Stimulated activated CD4-positive, alpha-beta T cell treated with anti-CD3 and anti-CD28 coated beads, Interleukin-15, amount 100 ng/mL, for 1 hour (primary cell): ENCODE measurements around the gene FAM234B.

Experiments used
- DNase-seq, 2 donors: peaks; one replicate each; pipeline ENCODE4 v3.0.0-alpha.2; 2020; ENCODE audit warnings: low read depth in 1 of 2, low spot score in 1 of 2

Gene FAM234B, protein sequence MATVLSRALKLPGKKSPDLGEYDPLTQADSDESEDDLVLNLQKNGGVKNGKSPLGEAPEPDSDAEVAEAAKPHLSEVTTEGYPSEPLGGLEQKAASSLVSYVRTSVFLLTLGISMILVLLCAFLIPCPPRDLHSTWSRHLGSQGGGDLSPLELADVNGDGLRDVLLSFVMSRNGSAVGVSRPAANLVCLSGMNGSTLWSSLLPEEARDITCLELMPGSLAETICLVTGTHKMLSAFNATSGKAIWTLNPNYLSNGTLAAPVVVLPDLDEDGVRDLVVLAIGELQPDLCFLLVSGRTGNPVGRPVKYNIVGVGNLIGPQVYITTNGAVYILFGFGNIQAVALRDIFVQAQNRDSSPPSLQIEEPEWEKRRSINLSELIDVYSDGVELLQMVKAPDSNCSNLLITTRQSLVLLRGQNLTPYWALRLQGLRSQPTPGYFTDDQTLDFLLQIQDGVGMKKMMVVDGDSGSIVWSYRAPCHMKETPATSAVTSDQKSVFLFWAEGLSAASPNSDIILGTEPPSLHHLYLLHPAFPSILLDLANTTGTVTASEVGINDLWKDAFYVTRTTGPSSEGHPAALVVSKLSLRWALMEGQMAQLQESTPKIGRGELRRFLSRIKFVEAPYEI

DNA sequence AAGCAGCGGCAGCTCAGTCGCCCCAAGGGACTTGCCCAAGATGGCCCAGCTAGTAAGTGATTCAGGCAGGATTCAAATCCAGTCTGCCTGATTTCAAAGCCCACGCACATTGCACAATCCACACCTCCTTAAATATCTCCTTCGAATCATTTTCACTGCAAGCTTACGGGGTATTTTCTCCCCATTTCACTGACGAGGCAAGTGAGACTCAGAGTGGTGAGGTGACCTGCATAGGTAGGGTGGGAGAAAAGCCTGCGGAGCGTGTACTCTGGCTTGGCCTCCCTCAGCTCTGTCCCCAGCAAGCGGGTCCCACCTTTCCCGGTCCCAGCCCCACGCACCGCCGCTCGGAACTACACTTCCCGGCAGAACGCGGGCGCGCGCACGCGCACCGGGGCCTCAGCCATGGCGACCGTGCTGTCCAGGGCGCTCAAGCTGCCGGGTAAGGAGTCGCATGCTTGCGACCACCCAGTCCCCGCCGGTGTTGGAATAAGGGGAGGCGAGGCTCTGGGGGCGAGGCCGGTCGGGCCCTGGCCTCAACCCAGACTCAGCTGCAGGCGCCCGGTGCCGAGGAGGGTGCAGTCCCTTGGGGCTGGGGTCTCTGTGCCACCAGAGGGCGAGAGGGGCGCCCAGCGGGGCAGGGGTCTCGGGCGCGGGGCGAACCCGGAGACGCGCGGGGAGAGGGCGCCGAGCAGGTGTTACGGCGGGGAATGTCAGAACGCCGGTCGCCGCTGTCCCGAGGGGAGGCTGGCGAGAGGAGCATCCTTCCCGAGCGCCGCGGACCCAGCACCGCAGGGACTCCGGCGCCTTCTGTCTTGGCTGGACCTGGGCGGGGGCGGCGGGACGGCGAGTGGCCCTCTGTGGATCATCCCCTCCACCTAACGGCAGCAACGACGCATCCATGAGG is at the start of gene FAM234B:
Gene FAM234B (plus strand): TSS at position 380 of the 904 bp plus-strand sequence. CDS start 23 bp downstream, at position 403.
- DNase-seq: peak; percentile 39 to 65

DNA sequence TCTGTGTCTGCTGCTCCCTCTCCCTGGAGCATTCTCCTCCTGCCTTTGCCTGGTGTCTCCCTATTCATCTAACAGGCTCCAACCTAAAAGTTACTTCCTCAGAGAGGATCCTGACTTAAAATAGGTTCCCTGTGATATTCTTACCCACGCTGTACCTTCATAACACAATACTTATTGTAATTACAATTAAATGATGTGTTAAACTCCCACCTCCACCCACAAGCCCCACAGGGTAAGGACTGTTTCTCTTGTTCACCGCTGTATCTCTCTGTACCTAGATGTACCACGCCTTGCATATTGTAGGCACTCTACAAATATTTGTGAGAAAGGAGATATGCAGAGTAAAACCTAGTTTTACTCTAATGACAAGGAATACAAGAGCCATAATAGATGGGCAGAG is 49.1 kb upstream of the FAM234B start:
- DNase-seq: no peak

DNA sequence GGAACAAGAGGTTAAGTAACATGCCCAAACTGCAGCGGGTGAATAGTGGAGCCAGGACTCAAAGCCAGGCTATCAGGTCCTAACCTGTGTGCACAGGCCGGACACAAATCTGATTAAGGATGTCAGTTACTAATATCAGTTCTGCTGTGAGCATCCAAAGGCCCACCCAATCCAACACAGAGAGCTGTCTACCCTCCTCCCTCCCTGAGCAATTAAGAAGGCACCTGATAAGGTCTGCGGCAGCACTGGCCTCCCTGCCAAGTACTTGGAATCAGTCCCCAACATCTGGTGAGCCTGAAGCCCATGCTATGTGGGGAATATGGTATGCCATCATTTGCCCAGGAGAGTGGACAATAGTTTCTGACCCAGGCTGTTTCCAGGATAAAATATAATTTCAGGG is 48.0 kb upstream of the FAM234B start:
- DNase-seq: no peak

DNA sequence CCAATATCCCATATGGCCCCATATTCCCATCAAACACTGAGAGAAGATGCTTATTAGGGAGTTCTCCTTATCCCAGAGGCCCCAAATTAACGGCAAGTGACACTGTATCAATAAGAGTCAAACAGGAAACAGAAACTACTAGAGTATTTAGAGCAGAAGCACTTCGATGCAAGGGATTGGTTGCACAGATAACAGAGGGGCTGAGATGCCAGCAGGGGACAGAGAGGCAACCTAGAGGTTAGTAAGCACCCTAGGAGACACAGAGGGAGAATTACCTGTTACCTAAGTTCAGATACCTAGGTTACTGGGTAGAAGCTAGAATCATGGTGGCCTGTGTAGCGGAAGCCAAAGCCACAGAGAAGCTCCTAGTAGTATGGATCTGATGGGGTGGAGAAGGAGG is 47.0 kb upstream of the FAM234B start:
- no peak for DNase-seq

DNA sequence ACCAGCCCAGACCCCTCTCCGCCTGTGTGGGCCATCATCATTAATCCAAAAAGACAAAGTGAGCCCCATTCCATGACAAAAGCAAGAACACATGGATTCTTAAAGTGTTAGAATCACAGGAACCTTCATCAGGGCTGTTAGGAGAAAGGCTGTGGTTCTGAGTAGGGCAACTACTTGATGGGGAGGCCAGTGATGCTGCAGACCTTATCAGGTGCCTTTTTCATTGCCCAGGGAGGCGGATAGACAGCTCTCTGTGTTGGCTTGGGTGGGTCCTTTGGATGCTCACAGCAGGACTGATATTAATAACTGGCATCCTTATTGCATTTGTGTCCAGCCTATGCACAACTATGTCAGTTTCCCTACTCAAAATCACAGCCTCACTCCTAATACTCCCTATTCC is 46.4 kb upstream of the FAM234B start:
- DNase-seq: no peak

DNA sequence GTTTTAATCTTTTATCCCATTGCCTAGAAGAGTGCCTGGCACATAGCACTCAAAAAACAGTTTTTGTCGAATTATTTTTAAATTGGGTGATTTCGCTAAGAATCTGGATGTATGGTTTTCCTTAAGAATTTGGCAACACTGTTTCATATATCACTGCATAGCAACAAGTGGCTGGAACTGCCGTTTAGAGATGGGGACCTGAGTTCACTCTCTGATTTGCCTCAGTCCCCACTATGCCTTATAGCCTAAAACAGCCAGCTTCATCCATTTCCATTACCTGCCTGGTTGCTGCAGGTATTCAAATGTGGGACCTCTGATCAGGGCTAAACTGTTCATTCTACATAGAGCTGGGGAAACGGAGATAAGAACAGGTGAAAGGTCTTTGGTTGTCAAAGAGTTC is 45.9 kb upstream of the FAM234B start:
- no peak for DNase-seq

DNA sequence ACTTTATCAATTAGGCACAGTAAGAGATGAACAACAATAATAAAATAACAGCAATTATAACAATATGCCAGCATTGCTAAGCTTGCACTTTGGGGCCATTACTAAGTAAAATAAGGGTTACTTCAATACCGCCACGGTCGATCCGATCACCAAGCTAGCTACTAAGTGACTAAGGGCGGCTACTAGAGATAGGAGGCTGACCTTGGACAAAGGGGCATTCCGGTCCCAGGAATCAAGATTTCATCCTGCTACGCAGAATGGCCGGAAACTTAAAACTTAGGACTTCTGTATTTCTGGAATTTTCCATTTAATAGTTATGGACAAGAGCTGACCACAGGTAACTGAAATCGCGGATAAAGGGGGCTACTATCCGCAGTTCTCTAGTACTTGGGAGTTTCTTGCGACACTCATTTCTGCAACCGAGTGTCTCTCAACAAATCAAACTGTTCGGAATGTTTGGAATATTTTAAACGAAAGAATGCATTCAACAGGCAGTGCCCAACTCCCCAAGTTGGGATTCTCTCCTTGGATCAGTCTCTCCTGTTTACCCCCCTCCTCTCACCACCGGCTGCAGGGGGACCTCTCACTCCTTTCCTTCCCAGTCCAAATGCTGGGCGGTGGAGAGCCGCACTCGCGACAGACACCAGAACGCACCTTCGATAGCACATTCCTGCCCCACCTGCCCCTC is 44.8 kb upstream of the FAM234B start:
- DNase-seq: no peak

DNA sequence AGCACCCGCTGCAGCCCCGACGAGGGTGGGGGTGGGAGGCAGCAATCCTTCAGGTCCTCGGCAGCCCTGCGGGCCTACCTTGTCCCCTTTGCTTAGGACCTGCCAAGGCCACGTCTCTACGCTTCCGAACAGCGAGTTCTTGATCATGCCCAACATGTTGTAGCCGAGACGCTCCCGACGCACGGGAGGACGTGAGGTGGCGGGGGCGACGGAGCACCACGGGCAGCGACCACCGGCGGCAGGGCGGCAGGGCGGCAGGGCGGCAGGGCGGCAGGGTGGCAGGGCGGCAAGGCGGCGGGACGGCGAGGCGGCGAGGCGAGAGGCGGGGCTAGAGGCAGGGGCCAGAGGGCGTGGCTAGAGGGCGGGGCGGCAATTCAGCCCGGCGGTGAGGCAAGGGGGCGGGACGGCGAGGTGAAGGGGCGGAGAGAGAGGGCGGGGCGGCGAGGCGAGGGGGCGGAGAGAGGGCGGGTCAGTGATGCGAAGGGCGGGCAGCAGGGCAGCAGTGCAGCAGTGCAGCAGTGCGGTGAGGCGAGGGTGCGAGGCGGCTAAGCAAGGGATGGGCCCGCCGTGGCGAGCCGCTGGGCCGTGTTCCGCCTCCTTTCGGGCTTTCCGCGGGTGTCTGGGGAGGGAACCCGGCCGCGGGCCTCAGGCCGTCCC is 44.1 kb upstream of the FAM234B start, which contains the start of gene HEBP1:
Gene HEBP1 (minus strand): TSS at position 307 of the 657 bp plus-strand sequence. CDS start 151 bp downstream, at position 156.
- peak; percentile 95 to 98 for DNase-seq

DNA sequence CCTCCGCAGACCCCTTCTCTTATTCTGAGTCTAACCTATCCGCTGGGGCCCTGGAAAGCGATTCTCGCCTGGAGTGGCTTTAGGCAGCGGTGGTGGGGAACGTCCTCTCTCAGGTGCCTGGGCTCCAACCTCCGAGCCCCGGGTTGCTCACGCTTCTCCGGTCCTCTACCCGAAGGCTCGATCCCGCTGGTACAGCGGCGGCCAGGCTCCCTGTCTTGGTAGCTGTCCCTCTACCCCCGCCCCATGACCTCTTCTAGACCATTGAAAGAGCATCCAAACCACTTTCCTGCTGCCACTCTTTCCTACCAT is 43.6 kb upstream of the FAM234B start:
- DNase-seq: no peak

DNA sequence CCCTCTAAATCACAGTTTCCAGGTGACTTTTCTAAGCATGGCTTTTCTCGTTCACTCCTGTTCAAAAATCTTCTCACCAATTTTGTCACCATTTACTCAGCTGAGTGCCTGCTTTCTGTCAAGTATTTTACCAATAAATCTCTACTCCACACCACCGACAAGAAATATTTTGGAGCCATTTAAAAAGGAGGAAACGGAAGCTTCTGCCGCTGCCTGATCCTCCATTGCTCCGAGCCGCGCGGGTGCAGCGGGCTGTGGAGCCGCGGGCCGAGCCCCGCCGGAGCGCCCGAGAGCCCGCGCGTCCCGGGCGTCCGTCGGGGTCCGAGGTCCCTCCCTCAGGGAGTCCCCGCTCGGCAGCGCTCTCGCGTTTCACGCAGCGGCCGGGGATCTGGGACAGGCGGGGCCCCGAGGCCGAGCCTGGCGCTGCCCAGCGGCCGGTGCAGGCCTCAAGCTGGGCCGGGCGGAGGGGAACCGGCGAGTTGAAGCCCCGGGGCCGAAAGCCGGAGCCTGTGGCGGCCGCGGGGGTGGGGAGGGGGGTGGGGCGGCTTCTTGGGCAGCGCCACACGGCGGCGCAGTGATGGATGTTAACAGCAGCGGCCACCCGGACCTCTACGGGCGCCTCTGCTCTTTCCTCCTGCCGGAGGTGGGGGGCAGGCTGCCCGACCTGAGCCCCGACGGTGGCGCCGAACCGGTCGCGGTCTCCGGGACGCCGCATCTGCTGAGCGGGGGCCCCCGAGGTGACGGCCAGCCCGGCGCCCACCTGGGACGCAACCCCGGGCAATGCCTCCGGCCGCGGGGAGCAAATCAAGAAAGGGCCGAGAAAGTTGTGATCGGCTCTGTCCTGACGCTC is 43.0 kb upstream of the FAM234B start:
- DNase-seq: peak; percentile 8 to 17

DNA sequence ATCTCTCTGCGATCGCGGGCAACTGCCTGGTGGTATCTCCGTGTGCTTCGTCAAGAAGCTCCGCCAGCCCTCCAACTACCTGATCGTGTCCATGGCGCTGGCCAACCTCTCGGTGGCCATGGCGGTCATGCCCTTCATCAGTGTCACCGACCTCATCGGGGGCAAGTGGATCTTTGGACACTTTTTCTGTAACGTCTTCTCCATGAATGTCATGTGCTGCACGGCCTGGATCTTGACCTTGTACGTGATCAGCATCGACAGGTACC is 42.5 kb upstream of the FAM234B start:
- no peak for DNase-seq

DNA sequence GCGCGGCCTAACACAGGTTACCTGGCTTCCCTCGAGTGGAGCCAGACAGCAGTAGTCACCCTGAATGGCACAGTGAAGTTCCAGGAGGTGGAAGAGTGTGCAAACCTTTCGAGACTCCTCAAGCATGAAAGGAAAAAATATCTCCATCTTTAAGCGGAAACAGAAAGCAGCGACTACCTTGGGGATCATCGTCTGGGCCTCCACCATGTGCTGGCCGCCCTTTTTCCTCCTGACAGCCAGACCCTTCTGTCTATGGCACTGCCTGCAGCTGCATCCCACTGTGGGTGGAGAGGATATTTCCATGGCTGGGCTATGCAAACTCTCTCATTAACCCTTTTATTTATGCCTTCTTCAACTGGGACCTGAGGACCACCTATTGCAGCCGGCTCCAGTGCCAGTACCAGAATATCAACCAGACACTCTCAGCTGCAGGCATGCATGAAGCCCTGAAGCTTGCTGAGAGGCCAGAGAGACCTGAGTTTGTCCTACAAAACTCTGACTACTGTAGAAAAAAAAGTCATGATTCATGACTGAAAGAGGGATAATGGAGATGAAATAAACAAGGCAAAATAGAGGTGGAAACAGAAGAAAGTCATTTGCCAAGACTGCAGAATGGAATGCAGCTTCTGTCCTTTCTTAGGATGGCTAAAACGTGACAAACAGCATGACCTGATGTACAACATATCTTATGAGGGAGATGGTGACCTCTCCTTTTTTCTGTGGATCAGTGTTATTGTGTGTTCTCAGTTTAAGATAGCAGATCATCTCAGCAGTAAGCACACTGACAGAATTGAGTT is 41.7 kb upstream of the FAM234B start:
- DNase-seq: no peak

DNA sequence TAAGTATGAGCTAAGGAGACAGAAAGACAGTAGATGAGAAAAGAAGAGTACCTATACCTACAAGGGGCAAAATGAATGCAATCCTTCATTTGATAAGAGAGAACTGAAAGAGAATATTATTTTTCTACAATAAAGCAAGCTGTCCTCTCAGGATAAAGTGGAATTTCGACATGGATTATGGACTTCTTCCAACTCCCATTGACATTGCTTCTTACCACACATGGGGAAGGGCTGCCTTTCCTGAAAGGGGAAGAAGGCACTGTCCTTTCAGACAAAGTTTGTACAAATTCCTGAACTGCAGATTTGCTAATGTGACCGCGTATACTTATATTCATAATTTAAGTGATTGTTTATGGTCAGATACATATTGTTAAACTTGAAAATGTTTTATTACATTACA is 39.8 kb upstream of the FAM234B start:
- no peak for DNase-seq

DNA sequence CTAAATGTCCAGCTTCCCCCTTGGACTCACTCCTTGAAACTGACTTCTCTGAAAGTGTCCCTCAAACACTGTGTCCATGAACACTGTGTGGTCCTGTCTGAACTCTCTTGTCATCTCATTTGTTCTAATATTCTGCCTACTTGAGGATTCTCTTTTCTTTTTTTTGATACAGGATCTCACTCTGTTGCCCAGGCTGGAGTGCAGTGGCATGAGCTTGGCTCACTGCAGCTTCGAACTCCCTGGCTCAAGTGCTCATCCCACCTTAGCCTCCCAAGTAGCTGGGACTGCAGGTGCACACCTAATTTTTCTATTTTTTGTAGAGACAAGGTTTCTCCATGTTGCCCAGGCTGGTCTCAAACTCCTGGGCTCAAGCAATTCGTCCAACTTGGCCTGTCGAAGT is 39.2 kb upstream of the FAM234B start:
- no peak for DNase-seq

DNA sequence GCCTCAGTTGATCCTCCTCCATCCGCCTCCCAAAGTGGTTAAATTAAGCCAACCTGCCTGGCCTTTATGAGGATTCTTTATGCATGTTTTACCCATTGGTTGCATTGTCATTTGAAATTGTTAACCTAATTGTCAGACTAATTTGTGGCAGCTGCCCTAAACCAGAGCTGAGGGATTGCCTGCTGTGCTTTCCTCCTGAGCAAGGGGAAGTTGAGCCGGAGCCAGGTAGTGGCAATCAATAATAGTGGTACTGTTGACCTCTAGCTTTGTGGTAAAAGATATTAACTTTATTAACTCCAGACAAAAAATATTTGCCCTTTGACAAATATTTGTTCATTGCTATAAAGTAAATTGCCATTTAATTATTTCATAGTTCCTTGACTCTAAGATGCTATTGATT is 38.5 kb upstream of the FAM234B start:
- no peak for DNase-seq

DNA sequence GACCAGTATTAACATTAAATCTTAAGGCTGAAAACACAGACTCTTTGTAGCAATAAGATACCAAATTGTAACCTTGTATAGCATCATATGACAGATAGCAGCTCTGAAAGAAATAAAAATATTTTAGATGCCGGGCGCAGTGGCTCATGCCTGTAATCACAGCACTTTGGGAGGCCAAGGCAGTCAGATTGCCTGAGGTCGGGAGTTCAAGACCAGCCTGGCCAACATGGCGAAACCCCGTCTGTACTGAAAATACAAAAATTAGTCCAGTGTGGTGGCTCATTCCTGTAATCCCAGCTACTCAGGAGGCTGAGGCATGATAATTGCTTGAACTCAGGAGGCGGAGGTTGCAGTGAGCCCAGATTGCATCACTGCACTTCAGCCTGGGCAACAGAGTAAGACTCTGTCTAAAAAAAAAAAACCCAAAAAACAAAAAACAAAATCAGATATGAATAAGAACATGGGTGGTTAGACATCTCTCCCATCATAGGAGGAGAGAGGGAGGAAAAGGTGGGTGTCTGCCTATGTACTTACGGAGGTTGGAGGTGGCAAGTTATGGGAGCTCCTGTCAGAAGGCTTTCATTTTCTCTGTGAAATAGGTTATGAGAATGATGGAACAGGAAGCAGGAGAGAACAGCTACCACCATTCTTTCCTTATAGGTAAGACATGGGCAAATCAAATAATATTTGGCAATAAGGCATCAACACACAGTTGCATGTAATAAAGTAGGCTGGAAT is 36.5 kb upstream of the FAM234B start:
- no peak for DNase-seq

DNA sequence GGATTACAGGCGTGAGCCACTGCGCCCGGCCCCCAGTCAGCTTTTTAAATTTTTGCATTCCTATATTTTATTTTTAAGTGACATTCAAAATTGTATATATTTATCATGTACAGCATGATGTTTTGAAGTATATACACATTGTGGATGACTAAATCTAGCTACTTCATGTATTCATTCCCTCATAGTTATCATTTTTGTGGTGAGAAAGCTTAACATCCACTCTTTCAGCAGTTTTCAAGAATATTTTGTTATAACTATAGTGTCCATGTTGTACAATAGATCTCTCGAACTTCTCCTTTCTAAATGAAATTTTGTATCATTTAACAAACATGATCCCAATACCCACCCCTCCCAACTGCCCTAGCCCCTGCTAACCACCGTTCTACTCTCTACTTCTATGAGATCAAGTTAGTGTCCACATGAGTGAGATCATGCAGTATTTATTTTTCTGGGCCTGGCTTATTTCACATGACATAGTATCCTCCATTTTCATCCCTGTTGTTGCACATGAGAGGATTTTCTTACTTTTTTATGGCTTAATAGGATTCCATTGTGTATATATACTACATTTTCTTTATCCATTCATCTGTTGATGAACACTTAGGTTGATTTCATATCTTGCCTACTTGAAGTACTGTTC is 35.3 kb upstream of the FAM234B start:
- no peak for DNase-seq

DNA sequence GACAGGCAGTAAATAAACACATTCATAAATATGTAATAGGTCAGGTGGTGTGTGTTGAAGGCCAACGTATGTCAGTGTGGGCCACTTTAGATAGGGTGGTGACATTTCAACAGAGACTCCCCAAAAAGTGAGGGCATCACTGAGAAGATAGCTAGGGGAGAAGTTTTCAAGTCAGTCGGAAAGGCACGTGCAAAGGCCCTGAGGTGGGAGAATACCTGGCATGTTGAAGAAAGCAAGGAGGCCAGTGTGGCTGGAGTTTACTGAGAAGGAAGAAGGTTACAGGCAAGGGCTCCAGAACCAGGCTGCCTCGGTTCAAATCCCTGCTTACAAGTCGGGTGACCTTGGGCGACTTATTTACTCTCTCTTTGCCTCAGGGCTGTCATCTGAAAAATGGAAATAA is 33.1 kb upstream of the FAM234B start:
- no peak for DNase-seq
